Aorta (tissue), 5 donors: ENCODE measurements around the gene FBXW8. TPM values are rescaled to one million over a fixed set of nuclear protein-coding genes. Genes with fewer than 3 reads are reported as not detected.

Experiments used
- ATAC-seq: fragments of 200-7000 bp; cut with Tn5 transposase; one replicate; pipeline ENCODE4 v1.9.1; 2022; ENCODE audit warnings: moderate library complexity; ENCODE audit not compliant: low FRiP score
- DNase-seq, 2 donors: peaks; one replicate each; pipeline ENCODE4 v3.0.0-alpha.2; 2020
- H3K27ac ChIP-seq, 2 donors: one replicate each; pipeline ENCODE4 v1.5.1; 2013; ENCODE audit warnings: low read length in 2 of 2, mild to moderate bottlenecking in 2 of 2, moderate library complexity in 2 of 2, control low read depth in 1 of 2, inconsistent platforms in 1 of 2, low read depth in 1 of 2
- H3K27me3 ChIP-seq, 2 donors: one replicate each; pipeline ENCODE4 v1.6.1; 2013; ENCODE audit warnings: control low read depth in 1 of 2, low read length in 1 of 2, mild to moderate bottlenecking in 1 of 2, moderate library complexity in 1 of 2; ENCODE audit not compliant: insufficient read depth in 2 of 2, control insufficient read depth in 1 of 2
- H3K36me3 ChIP-seq, 2 donors: one replicate each; pipeline ENCODE4 v1.6.1; 2013; ENCODE audit warnings: control low read depth in 1 of 2, low read length in 1 of 2, mild to moderate bottlenecking in 1 of 2; ENCODE audit not compliant: insufficient read depth in 2 of 2, control insufficient read depth in 1 of 2
- H3K4me1 ChIP-seq, 2 donors: one replicate each; pipeline ENCODE4 v1.6.1; 2013; ENCODE audit warnings: low read length in 2 of 2, control low read depth in 1 of 2, mild to moderate bottlenecking in 1 of 2, moderate library complexity in 1 of 2; ENCODE audit not compliant: insufficient read depth in 2 of 2, control insufficient read depth in 1 of 2
- H3K4me3 ChIP-seq, 2 donors: one replicate each; pipeline ENCODE4 v1.5.1; 2013; ENCODE audit warnings: low read length in 2 of 2, control low read depth in 1 of 2, mild to moderate bottlenecking in 1 of 2
- H3K9me3 ChIP-seq: one replicate; pipeline ENCODE4 v1.6.1; 2013; ENCODE audit warnings: mild to moderate bottlenecking, low read length; ENCODE audit not compliant: control insufficient read depth
- WGBS, 2 donors: extraction: QIAGEN DNeasy Blood & Tissue Kit; methylation state at CpG; one replicate each; pipeline ENCODE4 v1.1.7; 2013; 5-methylcytosine and 5-hydroxymethylcytosine counted together
- intact Hi-C, 2 donors: fragments of 100-400 bp; cut with DNase I; formaldehyde crosslinking; loops; one replicate each; pipeline versions ENCODE4 v1.14.2 to v1.15.0; 2022
- long read RNA-seq, 2 donors: library from polyadenylated mRNA; unstranded; transcript quantifications; one replicate each; pipeline ENCODE4 v2.0.0, GENCODE V29; 2020 to 2021
- polyA plus RNA-seq, 2 donors: library from polyadenylated mRNA; stranded (reverse); fragments of 200-250 nt; gene quantifications; one replicate each; pipeline ENCODE4 v1.2.3, GENCODE V29; 2013
- total RNA-seq, 2 donors: library from RNA; stranded (reverse); fragmentation: NEBNext Ultra II Directional; extraction: Animal tissue kit (Norgen Biotek cat#: 25700); gene quantifications; one replicate each; pipeline ENCODE4 v1.2.1, GENCODE V29; 2021
- donor health status: healthy with polysubstance abuse.
- donor health status: Bipolar disorder and iron deficiency.
- donor health status: DM: no; HTN: no; CAD: no.
- donor health status: DM: no; HTN: no; CAD: no.
- donor health status: DM: yes; HTN: yes; CAD: no.

The FBXW8 gene, protein sequence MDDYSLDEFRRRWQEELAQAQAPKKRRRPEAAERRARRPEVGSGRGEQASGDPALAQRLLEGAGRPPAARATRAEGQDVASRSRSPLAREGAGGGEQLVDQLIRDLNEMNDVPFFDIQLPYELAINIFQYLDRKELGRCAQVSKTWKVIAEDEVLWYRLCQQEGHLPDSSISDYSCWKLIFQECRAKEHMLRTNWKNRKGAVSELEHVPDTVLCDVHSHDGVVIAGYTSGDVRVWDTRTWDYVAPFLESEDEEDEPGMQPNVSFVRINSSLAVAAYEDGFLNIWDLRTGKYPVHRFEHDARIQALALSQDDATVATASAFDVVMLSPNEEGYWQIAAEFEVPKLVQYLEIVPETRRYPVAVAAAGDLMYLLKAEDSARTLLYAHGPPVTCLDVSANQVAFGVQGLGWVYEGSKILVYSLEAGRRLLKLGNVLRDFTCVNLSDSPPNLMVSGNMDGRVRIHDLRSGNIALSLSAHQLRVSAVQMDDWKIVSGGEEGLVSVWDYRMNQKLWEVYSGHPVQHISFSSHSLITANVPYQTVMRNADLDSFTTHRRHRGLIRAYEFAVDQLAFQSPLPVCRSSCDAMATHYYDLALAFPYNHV
- 10 to 100 TPM; 13.9 to 18.7 TPM for total RNA-seq
- polyA plus RNA-seq = 1 to 10 TPM; 2.3 to 3.2 TPM
- long read RNA-seq, donor 1, full-length matches to known transcripts = 8 of 33 reads
- long read RNA-seq, donor 1, partial matches to known transcripts = 4 of 33 reads
- long read RNA-seq, donor 1, other reads (novel, unspliced or antisense) = 21 of 33 reads
- long read RNA-seq, donor 2, full-length matches to known transcripts = 4 of 20 reads
- long read RNA-seq, donor 2, partial matches to known transcripts = 3 of 20 reads
- long read RNA-seq, donor 2, other reads (novel, unspliced or antisense) = 13 of 20 reads

DNA sequence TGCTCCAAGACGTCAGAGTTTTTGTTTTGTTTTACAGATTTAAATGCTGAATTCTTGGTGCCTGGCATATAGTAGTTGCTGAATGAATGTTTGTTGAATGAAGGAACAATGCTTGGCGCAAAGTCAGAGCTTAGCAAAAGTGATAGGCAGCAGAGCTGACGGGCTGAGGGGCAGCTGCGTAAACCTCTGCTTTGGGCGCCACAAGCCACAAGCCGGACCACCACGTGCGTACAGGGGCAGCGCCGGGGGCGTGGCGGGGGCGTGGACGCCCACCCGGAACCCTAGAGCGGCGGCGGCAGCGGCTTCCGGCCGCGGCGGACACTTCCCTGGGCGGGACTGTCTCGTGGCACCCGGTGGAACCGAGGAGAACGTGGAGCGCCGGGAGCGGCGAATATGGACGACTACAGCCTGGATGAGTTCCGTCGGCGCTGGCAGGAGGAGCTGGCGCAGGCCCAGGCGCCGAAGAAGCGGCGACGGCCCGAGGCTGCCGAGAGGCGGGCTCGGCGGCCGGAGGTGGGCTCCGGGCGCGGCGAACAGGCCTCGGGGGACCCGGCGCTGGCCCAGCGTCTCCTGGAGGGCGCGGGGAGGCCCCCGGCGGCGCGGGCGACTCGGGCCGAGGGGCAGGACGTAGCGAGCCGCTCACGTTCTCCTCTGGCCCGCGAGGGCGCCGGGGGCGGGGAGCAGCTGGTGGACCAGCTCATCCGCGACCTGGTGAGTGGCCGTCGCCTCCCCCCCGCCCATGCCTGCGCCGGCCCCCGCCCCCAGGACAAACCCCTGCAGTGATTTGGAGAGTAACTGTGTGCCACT is at the start of gene FBXW8:
FBXW8 (plus strand) TSS at position 306 of the 807 bp plus-strand sequence; CDS start at position 394, 88 bp downstream.
- H3K9me3 ChIP-seq = no peaks in the 10 kb centered on the region
- WGBS, 2 donors = 0% methylated on average over 48 to 82 of the region's 82 CpGs
- peak; percentile 93 for ATAC-seq
- H3K36me3 ChIP-seq = no peaks in the 10 kb centered on the region
- H3K27ac ChIP-seq = peak within 1 kb of the TSS in 1 of 2 donors; percentile 64
- peak; percentile 82 to 94 for DNase-seq
- intact Hi-C loops = no loop called here
- peak within 1 kb of the TSS; percentile 93 to 100 for H3K4me3 ChIP-seq
- no peaks in the 10 kb centered on the region for H3K27me3 ChIP-seq
- peaks cover 0 to 3% of the 10 kb centered on the region in 2 donors for H3K4me1 ChIP-seq

- ATAC-seq (no peak), DNase-seq (peak; percentile 81 to 84)
- no peaks in the 10 kb centered on the region for H3K27me3 ChIP-seq
- H3K4me3 ChIP-seq = no peak overlapping the region
- no peak overlapping the region for H3K27ac ChIP-seq
- no peaks in the 10 kb centered on the region for H3K9me3 ChIP-seq
- intact Hi-C loops = loop anchor here in 1 of 2 donors (5.0 kb wide), 1 partner anchor 39 kb away; no protein-coding TSS in a partner anchor
- peaks cover 3 to 11% of the 10 kb centered on the region in 2 donors for H3K4me1 ChIP-seq
- H3K36me3 ChIP-seq = no peaks in the 10 kb centered on the region
- WGBS, 2 donors = 19 to 21% methylated on average over 12 of the region's 12 CpGs
Observed at GRCh38 chr12:116861320-116861719, 49.4 kb upstream of the FBXW8 start.

DNA sequence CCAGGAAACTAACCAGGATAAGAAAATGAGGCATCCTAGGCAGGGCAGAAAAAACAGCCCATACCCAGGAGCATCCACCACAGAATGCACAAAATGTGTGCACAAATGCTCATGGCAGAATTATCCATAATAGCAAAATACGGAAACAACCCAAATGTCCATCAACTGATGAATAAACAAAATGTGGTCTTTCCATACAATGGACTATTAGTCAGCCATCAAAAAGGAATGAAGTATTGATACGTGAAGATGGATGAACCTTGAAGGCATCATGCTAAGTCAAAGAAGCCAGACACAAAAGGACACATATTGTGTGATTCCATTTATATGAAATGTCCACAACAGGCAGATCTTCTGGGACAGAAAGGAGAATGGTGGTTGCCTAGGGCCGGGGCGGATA is 48.6 kb upstream of the FBXW8 start:
- Histone ChIP-seq H3K4me1 (peaks cover 3 to 11% of the 10 kb centered on the region in 2 donors), H3K36me3 (no peaks in the 10 kb centered on the region), H3K27me3 (no peaks in the 10 kb centered on the region), H3K4me3 (no peak overlapping the region), H3K27ac (no peak overlapping the region), H3K9me3 (no peaks in the 10 kb centered on the region)
- ATAC-seq (no peak), DNase-seq (no peak)
- intact Hi-C loops = loop anchor here in 1 of 2 donors (5.0 kb wide), 1 partner anchor 40 kb away; no protein-coding TSS in a partner anchor
- 94 to 95% methylated on average over 4 of the region's 4 CpGs for WGBS, 2 donors

- intact Hi-C loops = loop anchor here in 1 of 2 donors (5.0 kb wide), 1 partner anchor 41 kb away; no protein-coding TSS in a partner anchor
- Histone ChIP-seq H3K36me3 (no peaks in the 10 kb centered on the region), H3K4me1 (peaks cover 3 to 11% of the 10 kb centered on the region in 2 donors), H3K27me3 (no peaks in the 10 kb centered on the region), H3K4me3 (no peak overlapping the region), H3K9me3 (no peaks in the 10 kb centered on the region), H3K27ac (no peak overlapping the region)
- DNase-seq (no peak), ATAC-seq (no peak)
- 45 to 51% methylated on average over 6 of the region's 6 CpGs for WGBS, 2 donors
Observed at GRCh38 chr12:116863275-116863767, 47.4 kb upstream of the FBXW8 start.

- ATAC-seq (peak; percentile 27), DNase-seq (peak in 1 of 2 donors; percentile 62)
- H3K36me3 ChIP-seq = no peaks in the 10 kb centered on the region
- no peak overlapping the region for H3K27ac ChIP-seq
- no peaks in the 10 kb centered on the region for H3K27me3 ChIP-seq
- intact Hi-C loops = loop anchor here in 1 of 2 donors (5.0 kb wide), 1 partner anchor 42 kb away; no protein-coding TSS in a partner anchor
- 29 to 30% methylated on average over 13 of the region's 13 CpGs for WGBS, 2 donors
- H3K9me3 ChIP-seq = no peaks in the 10 kb centered on the region
- H3K4me1 ChIP-seq = peaks cover 3 to 8% of the 10 kb centered on the region in 2 donors
- H3K4me3 ChIP-seq = no peak overlapping the region
Observed at GRCh38 chr12:116864371-116865160, 46.2 kb upstream of the FBXW8 start.

DNA sequence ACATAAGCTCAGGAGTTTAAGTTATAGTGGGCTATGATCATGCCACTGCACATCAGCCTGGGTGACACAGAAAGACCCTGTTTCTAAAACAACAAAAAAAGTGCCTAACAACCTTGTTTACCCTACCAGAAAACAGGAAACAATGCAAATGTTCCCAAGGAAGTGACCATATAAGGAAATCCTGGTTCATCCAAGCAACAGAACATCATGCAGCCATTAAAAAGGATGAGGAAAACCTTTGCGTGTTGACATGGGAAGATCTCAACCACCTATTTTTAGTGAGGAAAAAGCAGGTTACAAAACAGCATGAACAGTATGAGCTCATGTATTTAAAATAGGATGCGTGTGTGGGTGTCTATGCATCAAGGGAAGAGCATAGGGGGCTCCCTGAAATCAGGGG is 43.2 kb upstream of the FBXW8 start:
- Histone ChIP-seq H3K27me3 (no peaks in the 10 kb centered on the region), H3K9me3 (no peaks in the 10 kb centered on the region), H3K4me3 (no peak overlapping the region), H3K27ac (no peak overlapping the region), H3K4me1 (peaks cover 0 to 3% of the 10 kb centered on the region in 2 donors), H3K36me3 (no peaks in the 10 kb centered on the region)
- no peak for ATAC-seq
- DNase-seq = no peak
- intact Hi-C loops = no loop called here
- WGBS, 2 donors = 85 to 89% methylated on average over 2 of the region's 2 CpGs

DNA sequence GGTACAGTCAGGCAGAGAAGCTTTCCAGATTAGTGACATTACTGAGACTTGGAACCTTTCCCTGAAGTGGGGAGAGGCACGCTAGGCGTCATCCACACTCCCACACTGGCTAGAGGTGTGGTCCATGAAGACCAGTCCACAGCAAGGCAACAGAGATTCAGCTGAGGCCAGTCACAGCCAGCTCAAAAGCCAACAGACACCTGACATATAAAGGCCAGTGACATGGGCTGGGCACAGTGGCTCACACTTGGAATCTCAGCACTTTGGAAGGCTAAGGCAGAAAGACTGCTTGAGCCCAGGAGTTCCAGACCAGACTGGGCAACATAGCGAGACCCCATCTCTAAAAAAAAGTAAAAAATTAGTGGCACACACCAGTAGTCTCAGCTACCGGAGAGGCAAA is 40.4 kb upstream of the FBXW8 start:
- H3K4me3 ChIP-seq = no peak overlapping the region
- no peak overlapping the region for H3K27ac ChIP-seq
- no peaks in the 10 kb centered on the region for H3K27me3 ChIP-seq
- 67 to 72% methylated on average over 4 of the region's 4 CpGs for WGBS, 2 donors
- no peaks in the 10 kb centered on the region for H3K36me3 ChIP-seq
- H3K9me3 ChIP-seq = peaks cover 6% of the 10 kb centered on the region
- intact Hi-C loops = no loop called here
- no peak for DNase-seq
- H3K4me1 ChIP-seq = no peaks in the 10 kb centered on the region
- no peak for ATAC-seq
